Left forelimb (tissue), 1 donor: ENCODE data around the gene SERTAD2.

ENCODE experiments used
- DNase-seq: peaks from one replicate; pipeline ENCODE4 v3.0.0-alpha.2; 2018; ENCODE audit warnings: low spot score

The SERTAD2 gene

GRCh38 chr2:64646007-64646880 lies 7.5 kb downstream of the SERTAD2 start:
- DNase-seq: peak; percentile 84

- DNase-seq: peak; percentile 83
Measured at GRCh38 chr2:64644458-64645382, 9.0 kb downstream of the SERTAD2 start.

GRCh38 chr2:64643838-64644457 lies 9.8 kb downstream of the SERTAD2 start:
- DNase-seq: no peak

GRCh38 chr2:64641599-64641998 lies 12.1 kb downstream of the SERTAD2 start:
- no peak for DNase-seq

GRCh38 chr2:64640153-64641044 lies 13.3 kb downstream of the SERTAD2 start:
- no peak for DNase-seq

GRCh38 chr2:64639691-64640090 lies 14.0 kb downstream of the SERTAD2 start:
- no peak for DNase-seq

GRCh38 chr2:64638502-64639120 lies 15.1 kb downstream of the SERTAD2 start:
- no peak for DNase-seq

- no peak for DNase-seq
Measured at GRCh38 chr2:64637931-64638330, 15.8 kb downstream of the SERTAD2 start.

- no peak for DNase-seq
Measured at GRCh38 chr2:64637000-64637635, 16.6 kb downstream of the SERTAD2 start.

- DNase-seq: no peak
Measured at GRCh38 chr2:64635976-64636911, 17.5 kb downstream of the SERTAD2 start.

GRCh38 chr2:64634345-64635267 lies 19.1 kb downstream of the SERTAD2 start:
- no peak for DNase-seq

GRCh38 chr2:64632835-64633819 lies 20.6 kb downstream of the SERTAD2 start:
- DNase-seq: no peak

- DNase-seq: no peak
Measured at GRCh38 chr2:64631771-64632170, 21.9 kb downstream of the SERTAD2 start.

GRCh38 chr2:64630752-64631151 lies 23.0 kb downstream of the SERTAD2 start:
- peak; percentile 33 for DNase-seq

- peak; percentile 15 for DNase-seq
Measured at GRCh38 chr2:64629875-64630274, 23.8 kb downstream of the SERTAD2 start.

- peak; percentile 45 for DNase-seq
Measured at GRCh38 chr2:64629329-64629781, 24.4 kb downstream of the SERTAD2 start.
